Left colon (tissue), 2 donors: Measurements from ENCODE around the gene DPYSL4. TPM values are rescaled to one million over a fixed set of nuclear protein-coding genes. Genes with fewer than 3 reads are reported as not detected.
A peak's percentile ranks its signal among the peaks of the same experiment; 100 is the strongest.

Experiments
- ATAC-seq: fragments of 200-7000 bp; cut with Tn5 transposase; one replicate; pipeline ENCODE4 v1.9.1; 2020; ENCODE audit warnings: mild to moderate bottlenecking, moderate library complexity
- DNase-seq, 2 donors: peaks; one replicate each; pipeline ENCODE4 v3.0.0-alpha.2; 2020
- intact Hi-C, 2 donors: fragments of 100-400 bp; cut with DNase I in 1 of 2; cut with micrococcal nuclease in 1 of 2; formaldehyde crosslinking; loops; one replicate each; pipeline versions ENCODE4 v1.11.2 to v1.14.0; 2022; cut with DNase I, micrococcal nuclease
- total RNA-seq, 2 donors: library from RNA; stranded (reverse); fragmentation: NEBNext Ultra II Directional; extraction: Animal tissue kit (Norgen Biotek cat#: 25700); gene quantifications; one replicate each; pipeline ENCODE4 v1.2.1, GENCODE V29; 2021
- donor health status: DM: no; HTN: no; CAD: no.
- donor health status: DM: yes; HTN: yes; CAD: no.

The DPYSL4 gene
- total RNA-seq, 2 donors from 2014 or later: 0.45 TPM; not detected in 1

- intact Hi-C loops: no loop called here
Measured at GRCh38 chr10:132170561-132171361, 16.0 kb upstream of the DPYSL4 start.

GRCh38 chr10:132172091-132173066, 14.4 kb upstream of the DPYSL4 start:
- DNase-seq: no peak
- ATAC-seq: no peak
- intact Hi-C loops: no loop called here

More at GRCh38 chr10:132170561-132171361, 16.0 kb upstream of the DPYSL4 start:
- no peak for ATAC-seq
- DNase-seq: no peak

GRCh38 chr10:132173185-132173584, 13.6 kb upstream of the DPYSL4 start:
- ATAC-seq (no peak), DNase-seq (no peak)
- intact Hi-C loops: no loop called here

GRCh38 chr10:132174237-132174636, 12.5 kb upstream of the DPYSL4 start:
- intact Hi-C loops: no loop called here

GRCh38 chr10:132175408-132175807, 11.3 kb upstream of the DPYSL4 start:
- DNase-seq (no peak), ATAC-seq (no peak)
- intact Hi-C loops: no loop called here

More at GRCh38 chr10:132174237-132174636, 12.5 kb upstream of the DPYSL4 start:
- ATAC-seq (no peak), DNase-seq (no peak)

GRCh38 chr10:132175907-132176581, 10.7 kb upstream of the DPYSL4 start:
- ATAC-seq (no peak), DNase-seq (no peak)
- intact Hi-C loops: no loop called here

GRCh38 chr10:132176623-132177500, 9.9 kb upstream of the DPYSL4 start:
- DNase-seq: no peak
- ATAC-seq: no peak
- intact Hi-C loops: no loop called here

GRCh38 chr10:132178046-132178445, 8.7 kb upstream of the DPYSL4 start:
- ATAC-seq (no peak), DNase-seq (no peak)
- intact Hi-C loops: no loop called here

GRCh38 chr10:132178672-132179545, 7.8 kb upstream of the DPYSL4 start:
- intact Hi-C loops: no loop called here
- ATAC-seq (no peak), DNase-seq (no peak)

GRCh38 chr10:132179551-132180392, 7.0 kb upstream of the DPYSL4 start:
- DNase-seq (no peak), ATAC-seq (no peak)
- intact Hi-C loops: no loop called here

GRCh38 chr10:132180736-132181135, 6.0 kb upstream of the DPYSL4 start:
- intact Hi-C loops: no loop called here
- no peak for ATAC-seq
- DNase-seq: no peak

- intact Hi-C loops: no loop called here
- no peak for DNase-seq
- ATAC-seq: no peak
Measured at GRCh38 chr10:132181691-132182425, 4.9 kb upstream of the DPYSL4 start.

GRCh38 chr10:132182591-132182990, 4.2 kb upstream of the DPYSL4 start:
- intact Hi-C loops: no loop called here
- no peak for DNase-seq
- no peak for ATAC-seq

GRCh38 chr10:132183046-132183445, 3.7 kb upstream of the DPYSL4 start:
- peak in 1 of 2 donors; percentile 46 for DNase-seq
- intact Hi-C loops: no loop called here
- peak; percentile 50 for ATAC-seq

GRCh38 chr10:132184816-132185593, 1.7 kb upstream of the DPYSL4 start:
- intact Hi-C loops: no loop called here
- no peak for ATAC-seq
- DNase-seq: no peak
